Measurements from ENCODE around the gene MPZL2. TPM values are rescaled to one million over a fixed set of nuclear protein-coding genes. Genes with fewer than 3 reads are reported as not detected.

Gene MPZL2
- total RNA-seq, 4 donors from 2014 or later: 59.5 to 86.5 (median 75.0) TPM

GRCh38 chr11:118260353-118260752, 3.7 kb downstream of the MPZL2 start:
- in situ Hi-C loops (cut with MboI; ENCODE audit: low pct_ligation_motif_present in 1 of 4, low pct_unique_long_range_greater_than_20kb in 1 of 4, low sequenced_read_pairs in 3 of 4) (no loop called here), intact Hi-C loops (cut with DNase I; ENCODE audit: low total_unique reads) (no loop called here)
- Histone ChIP-seq H3K27ac (no peak overlapping the region), H3K9me3 (no peaks in the 10 kb centered on the region), H3K36me3 (peaks cover 0 to 16% (median 0%) of the 10 kb centered on the region in 4 donors), H3K4me1 (peaks cover 0 to 26% (median 20%) of the 10 kb centered on the region in 4 donors), H3K27me3 (peaks cover 20% of the 10 kb centered on the region), H3K4me3 (no peak overlapping the region)
- WGBS, 2 donors (ENCODE audit: low coverage in 1 of 2): 86 to 89% methylated on average over 2 to 3 of the region's 3 CpGs
- TF ChIP-seq POLR2AphosphoS5 (IDR thresholded peaks at IDR 0.05) (no peak), EP300 (IDR thresholded peaks at IDR 0.05; ENCODE audit: low read depth) (no peak), POLR2A (IDR thresholded peaks at IDR 0.05) (no peak), CTCF (IDR thresholded peaks at IDR 0.05) (no peak)
- DNase-seq: no peak

GRCh38 chr11:118259138-118259537, 5.0 kb downstream of the MPZL2 start:
- intact Hi-C loops (cut with DNase I; ENCODE audit: low total_unique reads) (no loop called here), in situ Hi-C loops (cut with MboI; ENCODE audit: low pct_ligation_motif_present in 1 of 4, low pct_unique_long_range_greater_than_20kb in 1 of 4, low sequenced_read_pairs in 3 of 4) (no loop called here)
- no peak for DNase-seq

GRCh38 chr11:118258410-118258809, 5.7 kb downstream of the MPZL2 start:
- Histone ChIP-seq H3K9me3 (no peaks in the 10 kb centered on the region), H3K36me3 (peaks cover 0 to 16% (median 0%) of the 10 kb centered on the region in 4 donors), H3K4me1 (peaks cover 0 to 18% (median 16%) of the 10 kb centered on the region in 4 donors), H3K27ac (no peak overlapping the region), H3K27me3 (peaks cover 16% of the 10 kb centered on the region), H3K4me3 (no peak overlapping the region)
- no peak for TF ChIP-seq EP300 (IDR thresholded peaks at IDR 0.05; ENCODE audit: low read depth)
- peak in 2 of 5 experiments; percentile 11 to 18 for TF ChIP-seq CTCF (IDR thresholded peaks at IDR 0.05)
- TF ChIP-seq POLR2AphosphoS5 (IDR thresholded peaks at IDR 0.05): no peak
- TF ChIP-seq POLR2A (IDR thresholded peaks at IDR 0.05): no peak
- WGBS, 2 donors (ENCODE audit: low coverage in 1 of 2): 0% methylated on average over 1 of the region's 1 CpG
- intact Hi-C loops (cut with DNase I; ENCODE audit: low total_unique reads): no loop called here
- in situ Hi-C loops (cut with MboI; ENCODE audit: low pct_ligation_motif_present in 1 of 4, low pct_unique_long_range_greater_than_20kb in 1 of 4, low sequenced_read_pairs in 3 of 4): no loop called here
- no peak for DNase-seq

More at GRCh38 chr11:118259138-118259537, 5.0 kb downstream of the MPZL2 start:
- Histone ChIP-seq H3K4me3 (no peak overlapping the region), H3K27me3 (peaks cover 16% of the 10 kb centered on the region), H3K36me3 (peaks cover 0 to 16% (median 0%) of the 10 kb centered on the region in 4 donors), H3K27ac (no peak overlapping the region), H3K9me3 (no peaks in the 10 kb centered on the region), H3K4me1 (peaks cover 0 to 24% (median 18%) of the 10 kb centered on the region in 4 donors)
- no peak for TF ChIP-seq POLR2A (IDR thresholded peaks at IDR 0.05)
- no peak for TF ChIP-seq EP300 (IDR thresholded peaks at IDR 0.05; ENCODE audit: low read depth)
- TF ChIP-seq CTCF (IDR thresholded peaks at IDR 0.05): no peak
- no peak for TF ChIP-seq POLR2AphosphoS5 (IDR thresholded peaks at IDR 0.05)
- WGBS, 2 donors (ENCODE audit: low coverage in 1 of 2): 97 to 100% methylated on average over 1 of the region's 1 CpG

- DNase-seq: no peak
- TF ChIP-seq POLR2A (IDR thresholded peaks at IDR 0.05): no peak
- TF ChIP-seq CTCF (IDR thresholded peaks at IDR 0.05): no peak
- no peak for TF ChIP-seq EP300 (IDR thresholded peaks at IDR 0.05; ENCODE audit: low read depth)
- no peak for TF ChIP-seq POLR2AphosphoS5 (IDR thresholded peaks at IDR 0.05)
- intact Hi-C loops (cut with DNase I; ENCODE audit: low total_unique reads) (no loop called here), in situ Hi-C loops (cut with MboI; ENCODE audit: low pct_ligation_motif_present in 1 of 4, low pct_unique_long_range_greater_than_20kb in 1 of 4, low sequenced_read_pairs in 3 of 4) (no loop called here)
- peak overlapping the region in 2 of 4 donors; percentile 52 to 70 for H3K4me3 ChIP-seq
- H3K4me1 ChIP-seq: peaks cover 0 to 23% (median 8%) of the 10 kb centered on the region in 4 donors
- peaks cover 0 to 8% (median 0%) of the 10 kb centered on the region in 4 donors for H3K36me3 ChIP-seq
- no peaks in the 10 kb centered on the region for H3K9me3 ChIP-seq
- 51 to 61% methylated on average over 3 of the region's 3 CpGs for WGBS, 2 donors (ENCODE audit: low coverage in 1 of 2)
- H3K27me3 ChIP-seq: peaks cover 3% of the 10 kb centered on the region
- H3K27ac ChIP-seq: peak overlapping the region; percentile 84 to 89 (median 86)
Observed at GRCh38 chr11:118252688-118253087, 11.4 kb downstream of the MPZL2 start.

All from transverse colon (tissue), 4 donors.